K562 (cell line): ENCODE data around the gene ANKS1B.

ENCODE experiments used
- CBX2 ChIP-seq: fragments of 200-600 bp; sonication (generic); IDR thresholded peaks from one replicate; pipeline ENCODE4 v1.6.1; 2012; ENCODE audit warnings: mild to moderate bottlenecking, low read length, inconsistent platforms; ENCODE audit not compliant: insufficient read depth, poor library complexity, severe bottlenecking
- MYBL2 ChIP-seq, 2 experiments: fragments of 450-650 bp in 1 of 2; sonication (generic) in 1 of 2; formaldehyde crosslinking in 1 of 2; IDR thresholded peaks; 2 replicates each; pipeline versions ENCODE4 v1.6.1 to v1.8.1; 2017 to 2022; ENCODE audit warnings: borderline replicate concordance in 1 of 2, inconsistent platforms in 1 of 2, low read depth in 1 of 2, mild to moderate bottlenecking in 1 of 2, missing genetic modification reagents in 1 of 2, moderate library complexity in 1 of 2
- NR2F6 ChIP-seq: fragments of 450-650 bp; formaldehyde crosslinking; IDR thresholded peaks from 2 replicates; pipeline ENCODE4 v1.4.0; 2020; ENCODE audit warnings: mild to moderate bottlenecking
- NRF1 ChIP-seq, 2 experiments: fragments of 450-650 bp; IDR thresholded peaks in 1 of 2; conservative IDR thresholded peaks in 1 of 2; 2 replicates each; pipeline ENCODE4 v1.6.1; 2014; ENCODE audit warnings: mild to moderate bottlenecking in 2 of 2
- SNAPC5 ChIP-seq: fragments of 250-450 bp; sonication (Bioruptor Pico); IDR thresholded peaks from 2 replicates; pipeline ENCODE4 v1.8.0; 2021; ENCODE audit warnings: moderate library complexity, mild to moderate bottlenecking, inconsistent platforms
- ZBTB2 ChIP-seq: fragments of 450-650 bp; IDR thresholded peaks from 2 replicates; pipeline ENCODE4 v1.6.1; 2016; ENCODE audit warnings: antibody characterized with exemption
- ZNF239 ChIP-seq: fragments of 250-450 bp; sonication (Bioruptor Pico); IDR thresholded peaks from 2 replicates; pipeline ENCODE4 v1.4.0; 2020; ENCODE audit warnings: mild to moderate bottlenecking
- ZNF3 ChIP-seq: fragments of 250-450 bp; sonication (Bioruptor Pico); IDR thresholded peaks from 2 replicates; pipeline ENCODE4 v1.5.0; 2021; ENCODE audit warnings: mild to moderate bottlenecking, moderate library complexity

GRCh38 chr12:98852181-98852580 lies 1132.6 kb downstream of the ANKS1B start:
- no peak for TF ChIP-seq NRF1 (conservative IDR thresholded peaks at IDR 0.05 in 1 of 2, IDR thresholded peaks at IDR 0.05 in 1 of 2)
- no peak for TF ChIP-seq ZBTB2
- no peak for TF ChIP-seq MYBL2 (IDR thresholded peaks at IDR 0.05; ENCODE audit: low read depth)
- no peak for TF ChIP-seq MYBL2 (CRISPR knock-in tag; IDR thresholded peaks at IDR 0.05; ENCODE audit: borderline replicate concordance)
- TF ChIP-seq ZNF239: no peak
- TF ChIP-seq NR2F6 (CRISPR knock-in tag): no peak
- no peak for TF ChIP-seq SNAPC5
- no peak for TF ChIP-seq ZNF3
- TF ChIP-seq CBX2: no peak
